Stomach smooth muscle (tissue), 2 donors: ENCODE data around the gene LMO1.

Source experiments
- H3K27ac ChIP-seq: one replicate; pipeline ENCODE4 v1.7.0; 2013; ENCODE audit warnings: mild to moderate bottlenecking, low read length, inconsistent platforms
- H3K27me3 ChIP-seq, 2 donors: one replicate each; pipeline ENCODE4 v1.7.0; 2013; ENCODE audit warnings: low read length in 2 of 2; ENCODE audit not compliant: insufficient read depth in 2 of 2, control insufficient read depth in 1 of 2
- H3K36me3 ChIP-seq, 2 donors: one replicate each; pipeline ENCODE4 v1.7.0; 2013; ENCODE audit warnings: low read length in 2 of 2; ENCODE audit not compliant: control insufficient read depth in 2 of 2, insufficient read depth in 2 of 2
- H3K4me1 ChIP-seq: one replicate; pipeline ENCODE4 v1.7.0; 2013; ENCODE audit warnings: low read length; ENCODE audit not compliant: control insufficient read depth, insufficient read depth
- H3K4me3 ChIP-seq, 2 donors: one replicate each; pipeline ENCODE4 v1.7.0; 2013; ENCODE audit warnings: low read length in 2 of 2
- H3K9ac ChIP-seq, 2 donors: one replicate each; pipeline ENCODE4 v1.7.0; 2013; ENCODE audit warnings: low read length in 2 of 2, mild to moderate bottlenecking in 1 of 2
- H3K9me3 ChIP-seq, 2 donors: one replicate each; pipeline ENCODE4 v1.7.0; 2013; ENCODE audit warnings: low read length in 2 of 2; ENCODE audit not compliant: control insufficient read depth in 2 of 2
- donor health status: healthy.
- donor health status: Pancreatic carcinoma.

Gene LMO1

GRCh38 chr11:8217926-8218325, 45.8 kb downstream of the LMO1 start:
- no peak overlapping the region for H3K27ac ChIP-seq
- H3K36me3 ChIP-seq = no peaks in the 10 kb centered on the region
- no peak overlapping the region for H3K4me3 ChIP-seq
- no peak overlapping the region for H3K9ac ChIP-seq
- no peaks in the 10 kb centered on the region for H3K9me3 ChIP-seq
- no peaks in the 10 kb centered on the region for H3K27me3 ChIP-seq
- H3K4me1 ChIP-seq = no peaks in the 10 kb centered on the region

DNA sequence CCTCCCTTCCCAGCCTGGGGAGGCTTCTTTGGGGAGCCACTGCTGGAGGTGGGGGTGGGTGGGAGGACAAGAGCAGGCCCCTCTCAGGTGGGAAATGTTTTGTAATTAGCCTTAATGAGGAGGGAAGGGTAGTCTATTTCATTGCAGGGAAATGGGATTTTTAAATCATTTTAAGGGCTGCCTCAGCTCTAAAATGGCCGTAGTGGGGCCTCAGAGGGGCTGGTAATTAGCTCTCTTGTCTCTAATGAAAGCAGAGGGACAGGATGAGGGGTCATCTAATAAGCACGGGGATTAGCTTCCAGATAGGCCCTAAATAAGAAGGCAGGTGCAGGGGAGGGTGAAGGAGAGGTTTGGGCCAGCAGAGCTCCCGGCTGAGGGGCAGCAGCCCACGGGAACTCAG, 46.5 kb downstream of the LMO1 start:
- H3K27ac ChIP-seq = no peak overlapping the region
- H3K27me3 ChIP-seq = no peaks in the 10 kb centered on the region
- H3K4me3 ChIP-seq = no peak overlapping the region
- H3K36me3 ChIP-seq = no peaks in the 10 kb centered on the region
- no peak overlapping the region for H3K9ac ChIP-seq
- no peaks in the 10 kb centered on the region for H3K9me3 ChIP-seq
- no peaks in the 10 kb centered on the region for H3K4me1 ChIP-seq

DNA sequence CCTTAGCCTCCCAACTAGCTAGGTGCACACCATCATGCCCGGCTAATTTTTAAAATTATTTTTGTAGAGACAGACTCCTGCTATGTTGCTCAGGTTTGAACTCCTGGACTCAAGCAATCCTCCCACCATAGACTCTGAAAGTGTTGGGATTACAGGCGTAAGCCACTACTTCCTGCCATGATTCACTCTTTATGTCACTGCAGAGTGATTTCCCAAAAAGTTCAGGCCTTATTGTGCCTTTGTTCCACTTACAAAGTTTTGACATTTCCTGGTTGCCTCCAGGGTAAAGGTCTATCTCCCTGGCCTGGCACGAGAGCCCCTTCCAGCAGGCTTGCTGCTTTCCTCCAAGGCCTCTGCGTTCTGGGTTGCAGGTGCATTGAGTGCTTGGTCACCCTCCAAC, 50.3 kb downstream of the LMO1 start:
- no peaks in the 10 kb centered on the region for H3K4me1 ChIP-seq
- H3K27ac ChIP-seq = no peak overlapping the region
- H3K9ac ChIP-seq = no peak overlapping the region
- no peaks in the 10 kb centered on the region for H3K9me3 ChIP-seq
- no peaks in the 10 kb centered on the region for H3K36me3 ChIP-seq
- no peak overlapping the region for H3K4me3 ChIP-seq
- peaks cover 4 to 5% of the 10 kb centered on the region in 2 donors for H3K27me3 ChIP-seq

DNA sequence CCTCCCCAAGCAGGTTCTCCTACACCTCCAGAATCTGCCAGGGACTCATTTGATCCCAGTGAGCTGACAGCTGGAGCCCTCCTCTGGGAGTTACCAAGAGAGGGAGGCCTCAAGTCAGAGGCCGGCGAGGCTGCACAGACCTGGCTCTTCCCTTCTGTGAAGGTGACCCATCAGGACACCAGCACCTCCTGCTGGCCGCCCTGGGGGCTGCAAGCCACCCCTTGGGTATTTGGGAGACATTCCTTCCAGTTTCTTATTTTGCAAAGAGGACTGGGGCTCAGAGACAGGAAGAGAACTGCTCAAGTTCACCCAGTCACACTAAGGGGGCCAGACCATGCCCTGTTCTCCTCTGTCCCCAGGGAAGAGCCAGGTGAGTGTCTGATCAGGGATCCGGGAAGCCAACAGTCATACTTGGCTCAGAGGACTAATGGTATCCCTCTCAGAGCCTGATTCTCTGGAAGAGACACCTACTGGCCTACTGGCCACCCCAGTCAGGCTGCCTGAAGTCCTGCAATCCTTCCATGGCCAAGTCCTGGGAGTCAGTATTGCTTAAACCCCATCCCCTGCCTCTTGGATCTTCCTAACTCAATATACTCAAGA, 54.4 kb downstream of the LMO1 start:
- H3K4me1 ChIP-seq = no peaks in the 10 kb centered on the region
- H3K36me3 ChIP-seq = no peaks in the 10 kb centered on the region
- no peak overlapping the region for H3K9ac ChIP-seq

DNA sequence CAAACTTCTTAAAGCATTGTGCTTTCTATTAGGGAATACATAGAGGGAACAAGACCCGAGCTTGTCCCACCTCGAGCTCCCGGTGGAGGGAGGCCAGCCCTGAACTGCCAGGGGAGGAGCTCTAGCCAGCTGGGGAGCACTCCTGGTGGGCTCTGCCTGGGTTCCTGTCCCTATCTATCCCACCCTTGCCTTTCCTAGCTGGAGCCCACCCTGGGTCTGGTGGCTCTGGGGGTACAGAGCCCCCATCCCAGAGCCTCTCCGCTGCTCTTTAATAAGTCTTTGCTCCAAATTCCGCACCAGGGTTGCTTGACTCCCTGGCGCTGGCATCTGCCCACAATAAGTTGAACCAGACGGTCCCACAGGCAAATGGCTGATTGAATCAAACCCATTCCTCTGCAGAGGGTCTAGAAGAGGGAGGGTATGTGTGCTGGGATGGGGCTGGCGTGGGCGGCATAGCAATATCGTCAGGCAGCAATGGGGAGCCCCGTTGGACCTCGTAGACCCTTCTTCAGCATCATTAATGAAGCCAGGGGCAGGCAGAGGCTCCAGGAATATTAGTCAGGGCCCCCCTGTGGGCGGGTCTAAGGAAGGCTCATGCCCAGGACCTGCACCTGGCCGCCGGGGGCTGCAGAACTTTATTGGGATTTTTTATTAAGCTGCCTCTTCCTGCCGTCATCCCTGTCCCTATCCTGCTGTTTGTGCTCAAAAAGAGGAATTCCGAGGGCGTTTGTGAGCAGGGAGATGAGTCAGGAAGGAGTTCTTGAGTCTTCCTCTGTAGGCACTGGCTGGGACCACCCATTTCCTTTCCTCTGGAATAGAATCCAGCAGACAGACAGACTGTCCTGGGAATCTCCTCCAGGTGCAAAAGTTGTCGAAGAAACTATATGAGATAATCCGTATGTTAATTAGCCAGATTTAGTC, 56.3 kb downstream of the LMO1 start:
- Histone ChIP-seq H3K36me3 (no peaks in the 10 kb centered on the region), H3K9me3 (no peaks in the 10 kb centered on the region), H3K27me3 (peaks cover 5 to 11% of the 10 kb centered on the region in 2 donors), H3K9ac (no peak overlapping the region), H3K4me3 (no peak overlapping the region), H3K27ac (no peak overlapping the region), H3K4me1 (no peaks in the 10 kb centered on the region)

More for the DNA sequence above, 54.4 kb downstream of the LMO1 start:
- Histone ChIP-seq H3K9me3 (no peaks in the 10 kb centered on the region), H3K27ac (no peak overlapping the region), H3K27me3 (peaks cover 5 to 11% of the 10 kb centered on the region in 2 donors), H3K4me3 (no peak overlapping the region)

- H3K4me1 ChIP-seq = no peaks in the 10 kb centered on the region
- H3K9me3 ChIP-seq = no peaks in the 10 kb centered on the region
- H3K9ac ChIP-seq = no peak overlapping the region
- no peaks in the 10 kb centered on the region for H3K36me3 ChIP-seq
- no peak overlapping the region for H3K4me3 ChIP-seq
- H3K27me3 ChIP-seq = peaks cover 5 to 11% of the 10 kb centered on the region in 2 donors
- no peak overlapping the region for H3K27ac ChIP-seq
Observed at GRCh38 chr11:8206251-8207079, 57.2 kb downstream of the LMO1 start.

DNA sequence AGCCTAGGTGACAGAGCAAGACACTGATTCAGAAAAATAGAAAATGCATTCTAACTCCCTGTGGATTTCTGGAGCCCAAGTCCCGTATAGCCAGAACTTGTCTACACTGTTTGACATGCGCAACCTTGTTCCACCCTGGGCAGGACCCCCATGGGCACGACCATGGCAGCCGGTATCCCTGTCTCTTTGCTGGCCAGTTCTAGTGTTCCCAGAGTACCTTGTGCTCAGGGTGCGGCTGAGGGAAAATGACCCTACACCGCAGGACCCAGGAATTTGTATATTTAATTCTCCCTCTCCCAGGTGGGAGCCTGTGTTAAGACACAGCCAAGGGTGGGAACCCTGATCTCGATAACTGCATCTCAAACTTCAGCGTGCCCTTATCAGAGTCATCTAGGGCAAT, 58.1 kb downstream of the LMO1 start:
- Histone ChIP-seq H3K4me1 (no peaks in the 10 kb centered on the region), H3K36me3 (no peaks in the 10 kb centered on the region), H3K9ac (no peak overlapping the region), H3K27ac (no peak overlapping the region), H3K4me3 (no peak overlapping the region), H3K27me3 (peaks cover 5 to 11% of the 10 kb centered on the region in 2 donors), H3K9me3 (no peaks in the 10 kb centered on the region)

DNA sequence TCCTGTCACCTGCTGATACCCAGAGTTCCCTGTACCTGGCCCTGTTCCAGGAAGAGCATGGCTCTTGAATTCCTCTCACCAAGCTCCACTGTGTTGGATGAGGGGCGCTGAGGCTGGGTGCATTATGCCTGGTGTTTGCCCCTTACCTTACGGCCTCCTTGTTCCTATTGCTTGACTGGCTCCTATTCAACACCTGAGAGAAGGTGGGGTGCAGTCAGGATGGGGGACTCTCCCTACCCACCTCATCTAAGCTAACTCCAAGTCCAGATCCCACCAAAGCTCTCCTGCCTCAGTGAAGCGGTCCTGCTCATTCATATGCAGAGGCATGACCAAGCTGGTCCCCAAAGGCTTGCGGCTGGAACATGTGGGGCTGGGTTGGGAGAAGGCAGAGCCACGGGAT, 59.1 kb downstream of the LMO1 start:
- Histone ChIP-seq H3K27me3 (peaks cover 5 to 10% of the 10 kb centered on the region in 2 donors), H3K9me3 (no peaks in the 10 kb centered on the region), H3K4me1 (no peaks in the 10 kb centered on the region), H3K36me3 (no peaks in the 10 kb centered on the region), H3K4me3 (no peak overlapping the region), H3K9ac (no peak overlapping the region), H3K27ac (no peak overlapping the region)

DNA sequence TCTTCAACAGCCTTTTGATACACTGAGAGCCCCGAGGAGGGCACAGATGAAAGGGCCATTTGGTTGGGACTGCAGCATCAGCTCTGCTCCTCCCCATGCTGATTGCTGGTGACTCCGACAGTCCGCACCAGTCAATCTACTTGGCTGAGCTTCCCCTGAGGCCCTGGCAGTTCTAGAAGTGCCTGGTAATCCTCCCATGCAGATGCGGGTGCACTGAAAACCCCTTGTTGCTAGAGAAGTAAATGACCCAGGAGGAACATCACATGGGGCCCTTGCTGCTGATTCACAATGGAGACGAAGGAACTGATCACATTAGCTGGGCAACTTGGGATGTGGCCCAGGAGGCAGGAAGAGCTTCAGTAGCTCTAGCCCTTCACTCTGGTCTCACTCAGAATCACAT, 59.7 kb downstream of the LMO1 start:
- Histone ChIP-seq H3K4me1 (no peaks in the 10 kb centered on the region), H3K27me3 (peaks cover 0 to 7% of the 10 kb centered on the region in 2 donors), H3K4me3 (no peak overlapping the region), H3K9me3 (no peaks in the 10 kb centered on the region), H3K9ac (no peak overlapping the region), H3K36me3 (no peaks in the 10 kb centered on the region), H3K27ac (no peak overlapping the region)

- H3K9ac ChIP-seq = no peak overlapping the region
- no peak overlapping the region for H3K4me3 ChIP-seq
- H3K27ac ChIP-seq = no peak overlapping the region
- no peaks in the 10 kb centered on the region for H3K36me3 ChIP-seq
- H3K27me3 ChIP-seq = peaks cover 0 to 7% of the 10 kb centered on the region in 2 donors
- no peaks in the 10 kb centered on the region for H3K4me1 ChIP-seq
- H3K9me3 ChIP-seq = no peaks in the 10 kb centered on the region
Observed at GRCh38 chr11:8203414-8203715, 60.3 kb downstream of the LMO1 start.
